Activated CD4-positive, alpha-beta T cell treated with anti-CD3 and anti-CD28 coated beads, Interleukin-2, amount 10 ng/mL, durations not matched to agents 7 days and 5 days (primary cell): ENCODE data around the gene NR6A1. TPM values are rescaled to one million over a fixed set of nuclear protein-coding genes. Genes with fewer than 3 reads are reported as not detected.
A peak's percentile ranks its signal among the peaks of the same experiment; 100 is the strongest.

Source experiments
- CTCF ChIA-PET: fragments of 350-600 bp; sonication (Branson Sonifier 250); formaldehyde crosslinking; loops from one replicate; lab custom pipeline; 2021; ENCODE audit warnings: antibody characterized with exemption; lab: Charles Lee
- POLR2A ChIA-PET: fragments of 350-600 bp; sonication (Branson Sonifier 250); formaldehyde crosslinking; loops from one replicate; lab custom pipeline; 2021; ENCODE audit warnings: antibody characterized with exemption; lab: Charles Lee
- DNase-seq: peaks from one replicate; pipeline ENCODE4 v3.0.0-alpha.2; 2020
- H3K27ac Mint-ChIP-seq: one replicate; pipeline ENCODE4 v1.8.0; 2021; ENCODE audit warnings: mild to moderate bottlenecking, moderate library complexity, mixed read lengths
- H3K27me3 Mint-ChIP-seq: one replicate; pipeline ENCODE4 v1.8.0; 2021; ENCODE audit warnings: mixed read lengths
- H3K36me3 Mint-ChIP-seq: one replicate; pipeline ENCODE4 v1.8.0; 2021; ENCODE audit warnings: low read depth, mixed read lengths
- H3K4me1 Mint-ChIP-seq: one replicate; pipeline ENCODE4 v1.8.0; 2021; ENCODE audit warnings: mixed read lengths
- H3K4me3 Mint-ChIP-seq: one replicate; pipeline ENCODE4 v1.8.0; 2021; ENCODE audit warnings: mild to moderate bottlenecking, moderate library complexity, mixed read lengths
- H3K9me3 Mint-ChIP-seq: one replicate; pipeline ENCODE4 v1.8.0; 2021; ENCODE audit warnings: mixed read lengths
- total RNA-seq, 2 experiments: library from RNA; stranded (reverse); gene quantifications; one replicate each; pipeline ENCODE4 v1.2.3, GENCODE V29; 2021

NR6A1 gene
- total RNA-seq, 2 experiments from 2014 or later, result 0.10 to 0.19 TPM

DNA sequence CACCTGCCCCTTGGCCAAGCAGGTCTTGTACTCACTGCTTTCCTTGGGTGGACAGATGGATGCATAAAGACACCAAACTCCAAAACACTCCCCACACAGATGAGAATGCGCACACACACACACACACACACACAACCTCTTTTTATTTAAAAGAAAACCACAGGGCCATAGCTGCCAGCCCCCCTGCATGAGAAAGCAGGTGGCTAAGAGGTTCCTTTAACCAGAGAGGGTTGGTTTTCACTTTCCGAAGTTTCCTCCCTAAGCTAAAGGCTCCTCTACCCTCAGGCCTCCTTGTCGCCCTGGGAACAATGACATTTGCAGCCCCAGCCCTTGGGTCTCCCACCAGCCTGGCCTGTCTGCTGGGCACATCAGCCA, 275.0 kb downstream of the NR6A1 start:
- POLR2A ChIA-PET, result no interaction called here
- CTCF ChIA-PET, result no interaction called here
- Mint-ChIP-seq H3K36me3 (no peaks in the 10 kb centered on the region), H3K27ac (peak overlapping the region; percentile 79), H3K4me1 (peaks cover 10% of the 10 kb centered on the region), H3K9me3 (no peaks in the 10 kb centered on the region), H3K27me3 (peaks cover 3% of the 10 kb centered on the region), H3K4me3 (peak overlapping the region; percentile 3)
- no peak for DNase-seq

DNA sequence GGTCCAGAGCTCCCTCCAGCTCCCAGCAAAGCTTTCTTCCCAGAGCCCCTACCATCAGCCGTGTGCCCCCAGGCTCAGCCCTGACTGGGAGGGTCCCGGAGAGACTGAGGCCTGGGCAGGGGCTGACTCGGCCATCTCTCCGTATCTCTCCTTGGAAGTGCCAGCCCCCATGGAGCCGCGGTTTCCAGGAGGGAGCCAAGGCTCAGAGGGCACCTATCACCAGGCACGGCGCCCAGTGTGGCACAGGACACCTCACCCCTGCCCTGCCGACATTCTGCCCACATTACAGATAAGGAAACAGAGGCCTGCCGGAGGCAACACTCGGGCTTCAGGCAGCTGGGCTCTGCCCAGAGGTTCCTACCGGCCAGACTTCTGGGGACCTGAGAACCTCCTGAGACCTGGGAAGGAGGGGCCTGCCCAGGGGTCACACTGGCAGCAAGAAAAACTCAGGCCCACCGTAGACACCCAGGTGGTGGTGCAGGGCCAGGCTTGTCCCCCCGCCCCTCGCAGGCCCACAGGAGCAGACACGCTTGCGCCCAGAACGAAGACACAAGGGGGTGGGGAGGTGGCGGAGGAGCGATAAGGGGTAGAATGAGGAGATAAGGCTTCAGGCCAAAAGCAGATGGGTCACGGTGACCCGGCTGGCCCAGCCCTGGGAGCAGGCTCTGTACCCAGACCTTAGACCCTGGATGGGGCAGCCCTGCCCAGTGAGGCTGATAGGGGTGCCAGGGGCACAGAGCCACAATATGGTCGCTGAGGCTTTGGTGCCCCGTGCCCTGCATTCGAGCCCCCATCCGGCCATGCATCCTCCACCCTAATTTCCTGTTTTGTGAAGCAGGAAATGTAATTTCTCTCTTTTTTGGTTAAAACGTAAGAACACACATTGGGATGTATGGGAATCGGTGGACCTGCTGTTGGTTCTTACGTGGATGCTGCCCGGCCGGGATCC, 275.7 kb downstream of the NR6A1 start:
- no peaks in the 10 kb centered on the region for H3K36me3 Mint-ChIP-seq
- H3K4me1 Mint-ChIP-seq, result peaks cover 10% of the 10 kb centered on the region
- ChIA-PET CTCF (interaction anchor here (0.6 kb wide), 1 partner anchor 10 kb away, joined by 3 read pairs; no protein-coding TSS in a partner anchor), POLR2A (no interaction called here)
- peak overlapping the region; percentile 3 for H3K4me3 Mint-ChIP-seq
- peak overlapping the region; percentile 79 for H3K27ac Mint-ChIP-seq
- no peaks in the 10 kb centered on the region for H3K27me3 Mint-ChIP-seq
- H3K9me3 Mint-ChIP-seq, result no peaks in the 10 kb centered on the region
- DNase-seq, result no peak

DNA sequence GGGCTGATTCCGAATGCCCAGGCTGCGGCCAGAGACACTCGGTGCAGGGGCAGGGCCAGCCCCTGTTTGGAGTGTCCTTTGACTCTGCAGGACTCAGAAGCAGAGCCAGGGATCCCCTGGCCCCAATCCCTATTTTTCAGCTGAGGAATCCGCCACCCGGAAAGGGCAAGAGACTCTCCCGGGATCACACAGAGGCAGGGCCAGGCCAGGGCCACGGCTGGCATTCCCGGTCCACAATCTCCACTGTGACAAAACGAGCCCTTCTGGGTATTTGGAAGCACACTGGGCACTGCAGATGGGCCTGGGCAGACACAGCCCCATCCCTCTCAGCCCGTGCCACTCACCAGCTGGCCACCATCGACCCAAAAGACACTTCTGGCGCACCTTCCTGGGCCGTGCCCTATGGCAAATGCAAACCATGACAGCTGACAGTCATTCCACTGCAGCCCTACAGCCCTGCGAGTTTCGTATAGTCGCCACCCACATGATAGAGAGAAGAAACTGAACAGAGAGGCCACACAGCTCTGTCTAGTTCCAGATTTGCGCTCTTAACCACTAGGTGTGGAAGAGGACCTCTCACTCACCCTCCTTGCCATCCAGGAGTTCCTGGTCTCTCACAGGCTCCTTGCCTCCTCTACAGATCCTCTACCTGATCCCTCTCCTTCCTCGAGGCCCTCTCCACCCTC, 277.2 kb downstream of the NR6A1 start:
- H3K4me3 Mint-ChIP-seq, result no peak overlapping the region
- ChIA-PET CTCF (interaction anchor here (0.5 kb wide), 1 partner anchor 236 kb away, joined by 3 read pairs; the partner anchor contains the start of gene NEK6), POLR2A (interaction anchor here (0.5 kb wide), 1 partner anchor 89 kb away, joined by 4 read pairs; no protein-coding TSS in a partner anchor)
- peaks cover 10% of the 10 kb centered on the region for H3K4me1 Mint-ChIP-seq
- H3K27me3 Mint-ChIP-seq, result no peaks in the 10 kb centered on the region
- peak overlapping the region; percentile 1 for H3K27ac Mint-ChIP-seq
- no peaks in the 10 kb centered on the region for H3K9me3 Mint-ChIP-seq
- DNase-seq, result no peak
- no peaks in the 10 kb centered on the region for H3K36me3 Mint-ChIP-seq

DNA sequence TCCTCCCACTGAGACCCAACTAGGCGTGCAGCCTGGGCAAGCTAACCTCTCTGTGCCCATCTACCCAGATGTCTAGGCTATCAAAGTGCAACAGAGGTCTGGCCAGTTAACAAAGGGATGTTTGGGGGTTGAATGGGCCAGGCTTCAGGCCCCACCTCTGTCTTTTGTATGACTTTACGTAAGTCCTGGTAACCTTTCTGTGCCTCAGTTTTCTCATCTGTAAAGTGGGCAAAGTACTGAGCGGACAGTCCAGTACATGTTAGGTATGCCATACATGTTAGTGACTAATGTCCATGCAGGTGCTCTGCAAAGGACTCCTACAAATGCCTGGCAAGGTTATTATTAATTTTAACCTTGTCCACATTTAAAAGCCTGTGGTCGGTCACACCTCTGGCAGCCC, 277.9 kb downstream of the NR6A1 start:
- ChIA-PET POLR2A (no interaction called here), CTCF (no interaction called here)
- Mint-ChIP-seq H3K4me3 (no peak overlapping the region), H3K27ac (no peak overlapping the region), H3K9me3 (no peaks in the 10 kb centered on the region), H3K27me3 (peaks cover under 1% of the 10 kb centered on the region), H3K36me3 (no peaks in the 10 kb centered on the region), H3K4me1 (peaks cover 10% of the 10 kb centered on the region)
- DNase-seq, result no peak

DNA sequence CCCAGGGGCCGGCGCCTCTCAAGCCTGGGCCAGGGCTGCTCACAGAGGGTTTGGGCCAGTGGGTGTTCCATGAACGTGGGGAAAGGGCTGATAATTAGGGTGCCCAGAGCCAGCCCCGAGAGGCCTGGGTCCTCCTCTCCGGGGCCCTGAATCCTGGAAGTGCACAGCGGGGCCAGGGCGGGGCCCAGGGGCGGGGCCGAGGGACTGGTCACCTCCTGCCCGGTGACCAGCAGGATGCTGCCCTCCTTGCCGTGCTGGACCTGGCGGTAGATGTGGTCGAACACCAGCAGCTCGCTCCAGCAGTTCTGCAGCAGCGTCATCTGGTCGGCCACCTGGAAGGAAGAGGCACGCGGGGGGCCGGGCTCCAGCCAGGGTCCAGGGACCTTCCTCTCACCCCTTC, 278.3 kb downstream of the NR6A1 start:
- H3K9me3 Mint-ChIP-seq, result no peaks in the 10 kb centered on the region
- H3K4me3 Mint-ChIP-seq, result no peak overlapping the region
- ChIA-PET CTCF (no interaction called here), POLR2A (no interaction called here)
- H3K27me3 Mint-ChIP-seq, result peaks cover 2% of the 10 kb centered on the region
- no peaks in the 10 kb centered on the region for H3K36me3 Mint-ChIP-seq
- H3K27ac Mint-ChIP-seq, result no peak overlapping the region
- DNase-seq, result no peak
- H3K4me1 Mint-ChIP-seq, result peaks cover 10% of the 10 kb centered on the region

DNA sequence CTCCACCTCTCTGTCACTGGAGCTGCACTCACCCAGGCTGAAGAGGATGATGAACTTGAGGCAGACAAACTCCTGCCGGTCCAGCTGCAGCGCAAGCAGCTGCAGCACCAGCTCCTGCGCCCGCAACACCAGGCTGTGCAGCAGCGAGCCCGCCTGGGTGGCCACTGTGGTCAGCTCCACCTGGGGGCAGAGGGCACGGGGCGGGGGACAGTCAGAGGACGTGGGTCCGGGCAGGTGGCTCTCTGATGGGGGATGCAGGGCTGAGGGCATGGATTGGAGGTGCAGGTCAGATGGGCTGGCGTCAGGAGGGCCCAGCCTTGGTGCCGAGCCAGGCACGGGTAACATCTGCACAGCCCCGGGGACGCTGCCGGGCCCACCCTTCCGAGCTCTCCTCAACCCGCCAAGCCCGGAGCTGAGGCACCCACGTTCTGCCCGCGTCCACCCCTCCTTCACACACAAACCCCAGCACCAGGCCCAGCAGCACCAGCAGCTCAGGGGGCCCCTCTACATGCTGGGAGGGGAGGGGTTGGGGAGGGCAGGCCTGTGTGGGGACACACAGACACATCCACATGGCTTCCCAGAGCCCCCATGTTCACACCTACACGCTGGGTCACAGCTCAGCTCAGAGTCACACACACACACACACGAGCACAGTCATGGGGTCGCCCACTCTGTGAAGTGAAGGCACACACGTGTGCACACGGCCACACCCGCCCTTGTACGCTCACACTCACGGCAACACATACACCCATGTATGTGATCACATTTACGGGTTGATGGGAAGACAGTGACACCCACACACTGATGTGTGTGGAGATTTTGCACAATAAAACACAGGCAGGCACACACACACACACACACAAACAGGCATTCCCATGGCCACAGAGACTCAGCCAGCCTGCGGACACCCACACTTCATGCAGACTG, 279.8 kb downstream of the NR6A1 start:
- Mint-ChIP-seq H3K9me3 (no peaks in the 10 kb centered on the region), H3K27ac (no peak overlapping the region), H3K4me1 (peaks cover 10% of the 10 kb centered on the region), H3K4me3 (no peak overlapping the region), H3K36me3 (no peaks in the 10 kb centered on the region), H3K27me3 (peaks cover 2% of the 10 kb centered on the region)
- DNase-seq, result no peak
- ChIA-PET POLR2A (no interaction called here), CTCF (no interaction called here)

DNA sequence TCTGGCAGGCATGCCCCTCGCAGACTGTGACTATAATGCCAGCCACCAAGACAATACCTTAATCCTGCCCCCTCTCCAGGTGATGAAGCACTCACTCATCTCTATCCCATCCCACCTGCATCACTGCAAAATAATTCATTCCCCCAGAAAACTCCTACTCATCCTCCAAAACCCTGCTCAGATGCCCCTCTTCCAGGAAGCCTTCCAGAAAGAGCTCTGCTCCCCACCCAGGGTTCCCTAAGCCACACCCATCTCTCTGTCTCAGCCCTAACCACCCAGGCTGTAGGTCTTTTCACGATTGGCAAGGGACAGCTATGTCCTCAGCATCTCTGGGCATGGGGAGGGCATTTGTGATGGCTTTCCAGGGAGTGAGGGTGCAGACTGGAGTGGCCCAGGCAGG, 281.1 kb downstream of the NR6A1 start:
- no peak overlapping the region for H3K27ac Mint-ChIP-seq
- no peak for DNase-seq
- peaks cover 2% of the 10 kb centered on the region for H3K27me3 Mint-ChIP-seq
- H3K4me3 Mint-ChIP-seq, result no peak overlapping the region
- ChIA-PET CTCF (no interaction called here), POLR2A (no interaction called here)
- H3K36me3 Mint-ChIP-seq, result no peaks in the 10 kb centered on the region
- no peaks in the 10 kb centered on the region for H3K9me3 Mint-ChIP-seq
- H3K4me1 Mint-ChIP-seq, result no peaks in the 10 kb centered on the region

DNA sequence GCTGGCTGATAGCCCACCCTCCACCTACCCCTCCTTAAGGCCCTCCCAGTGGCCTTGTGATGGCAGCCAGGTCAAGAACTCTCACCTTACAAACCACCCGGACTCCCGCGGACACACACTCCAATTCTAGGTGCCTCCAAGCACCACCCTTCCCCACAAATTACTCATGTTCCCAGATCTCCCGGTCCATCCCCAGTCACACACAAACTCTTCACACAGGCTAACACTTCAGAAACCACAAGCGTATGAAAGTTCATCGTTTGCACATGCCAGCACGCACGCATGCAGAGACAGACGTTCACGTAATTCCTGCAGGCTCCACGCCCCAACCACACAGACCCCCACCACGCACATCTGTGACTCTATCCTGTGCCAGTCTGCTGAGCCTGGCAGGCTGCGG, 281.9 kb downstream of the NR6A1 start:
- POLR2A ChIA-PET, result no interaction called here
- Mint-ChIP-seq H3K4me3 (no peak overlapping the region), H3K4me1 (no peaks in the 10 kb centered on the region), H3K27ac (no peak overlapping the region), H3K9me3 (no peaks in the 10 kb centered on the region), H3K36me3 (no peaks in the 10 kb centered on the region), H3K27me3 (peaks cover 2% of the 10 kb centered on the region)
- CTCF ChIA-PET, result no interaction called here
- DNase-seq, result no peak

DNA sequence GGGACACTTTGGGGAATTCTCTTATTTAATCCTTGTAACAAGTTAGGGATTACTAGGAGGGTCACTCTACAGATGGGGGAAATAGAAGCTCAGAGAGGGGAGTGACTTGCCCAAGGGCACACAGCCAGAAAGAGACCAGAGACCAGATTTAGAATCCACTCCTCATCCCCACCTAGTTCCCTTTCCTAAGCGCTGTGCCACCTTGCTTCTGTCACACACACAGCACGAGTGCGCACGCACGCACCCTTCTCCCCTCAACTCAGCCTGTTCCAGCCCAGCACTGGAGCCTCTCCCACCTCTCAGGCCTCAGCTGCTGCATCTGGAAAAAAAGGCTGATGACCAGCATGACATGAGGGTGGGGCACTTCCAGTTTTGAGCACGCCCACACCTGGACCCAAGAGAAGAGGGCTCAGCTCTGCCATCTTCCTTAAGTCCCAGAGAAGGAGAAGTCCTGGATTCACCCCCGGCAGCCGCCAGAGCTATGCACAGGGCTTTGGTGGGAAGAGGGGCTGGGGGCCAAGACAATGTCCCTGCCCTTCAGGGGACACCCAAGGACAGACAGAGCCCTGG, 282.4 kb downstream of the NR6A1 start:
- ChIA-PET POLR2A (no interaction called here), CTCF (no interaction called here)
- Mint-ChIP-seq H3K36me3 (no peaks in the 10 kb centered on the region), H3K27me3 (peaks cover 2% of the 10 kb centered on the region), H3K4me3 (no peak overlapping the region), H3K4me1 (no peaks in the 10 kb centered on the region), H3K9me3 (no peaks in the 10 kb centered on the region), H3K27ac (no peak overlapping the region)
- no peak for DNase-seq

DNA sequence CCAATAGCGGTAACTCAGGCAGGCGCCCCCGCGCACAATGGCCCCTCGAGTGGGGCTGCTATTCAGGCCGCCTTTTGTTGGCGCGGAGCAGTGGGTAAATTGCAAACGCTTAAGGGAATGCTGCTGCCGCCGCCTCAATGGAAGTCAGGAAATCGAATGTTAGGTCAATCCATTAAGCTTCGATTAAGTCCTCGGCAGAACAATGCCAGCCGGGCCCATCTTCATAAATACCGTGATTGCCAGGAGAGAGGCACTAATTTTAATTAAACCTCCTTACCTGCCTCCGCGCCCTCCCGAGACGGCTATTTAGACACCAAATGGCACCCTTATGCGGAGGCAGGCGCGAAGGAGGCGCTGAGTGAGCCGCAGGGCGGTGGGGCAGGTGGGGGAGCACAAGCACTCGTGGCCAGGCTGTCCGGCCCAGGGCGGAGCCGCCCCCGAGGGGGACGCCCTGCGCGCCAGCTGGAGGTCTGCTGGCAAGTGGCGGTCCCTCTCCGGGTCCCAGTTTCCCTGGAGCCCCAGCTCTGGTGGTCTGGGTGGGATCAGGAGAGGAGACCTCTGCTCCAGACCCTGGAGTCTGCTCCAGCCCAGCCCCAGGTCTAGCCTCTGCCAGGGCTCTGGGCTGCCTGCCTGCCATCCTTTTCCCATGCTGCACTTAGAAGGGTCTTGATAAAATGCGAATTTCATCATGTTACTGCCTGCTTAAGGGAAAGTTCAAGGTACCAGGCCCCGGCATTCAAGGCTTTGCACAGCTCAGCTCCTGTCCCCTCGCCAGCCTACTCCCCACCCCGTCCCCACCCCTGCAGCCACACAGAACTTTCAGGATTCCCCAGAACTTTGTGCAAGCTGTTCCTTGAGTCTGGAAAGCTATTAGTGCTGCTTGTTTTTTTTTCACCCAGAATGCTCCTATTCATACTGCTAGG, 283.6 kb downstream of the NR6A1 start:
- H3K4me1 Mint-ChIP-seq, result no peaks in the 10 kb centered on the region
- H3K9me3 Mint-ChIP-seq, result no peaks in the 10 kb centered on the region
- DNase-seq, result no peak
- no peak overlapping the region for H3K4me3 Mint-ChIP-seq
- CTCF ChIA-PET, result interaction anchor here (0.7 kb wide), 1 partner anchor 17 kb away, joined by 3 read pairs; no protein-coding TSS in a partner anchor
- no peaks in the 10 kb centered on the region for H3K36me3 Mint-ChIP-seq
- H3K27ac Mint-ChIP-seq, result no peak overlapping the region
- peaks cover 2% of the 10 kb centered on the region for H3K27me3 Mint-ChIP-seq
- POLR2A ChIA-PET, result no interaction called here

DNA sequence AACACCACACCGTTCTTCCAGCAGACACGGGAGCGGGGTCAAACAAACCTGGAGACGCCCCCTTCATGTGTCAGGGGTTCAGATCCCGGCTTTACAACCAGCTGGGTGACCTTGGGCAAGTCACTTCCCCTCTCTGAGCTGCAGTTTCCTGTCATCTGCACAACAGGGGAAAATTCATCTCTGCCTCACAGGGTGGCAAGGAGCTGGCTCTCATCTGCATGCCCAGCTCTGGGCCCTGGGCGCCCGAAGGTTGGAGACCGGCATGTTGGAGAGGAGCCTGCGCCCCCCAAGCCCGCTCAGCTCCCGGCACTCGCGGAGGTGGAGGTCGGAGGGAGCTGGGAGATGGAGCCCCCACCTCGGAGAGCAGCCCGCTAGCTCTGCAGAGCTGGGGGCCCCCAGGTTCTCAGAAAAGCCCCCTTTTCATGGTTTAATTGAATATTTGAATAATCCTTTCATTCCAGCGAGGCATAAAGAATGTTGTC, 284.3 kb downstream of the NR6A1 start:
- ChIA-PET POLR2A (no interaction called here), CTCF (interaction anchor here (0.7 kb wide), 2 partner anchors 16 to 341 kb away, joined by 3 read pairs; no protein-coding TSS in a partner anchor)
- Mint-ChIP-seq H3K36me3 (no peaks in the 10 kb centered on the region), H3K9me3 (no peaks in the 10 kb centered on the region), H3K4me1 (no peaks in the 10 kb centered on the region), H3K27ac (no peak overlapping the region), H3K27me3 (peaks cover 2% of the 10 kb centered on the region), H3K4me3 (no peak overlapping the region)
- no peak for DNase-seq
